Left cardiac atrium (tissue), 4 donors: Measurements from ENCODE around the gene SCPEP1. TPM values are rescaled to one million over a fixed set of nuclear protein-coding genes. Genes with fewer than 3 reads are reported as not detected.

Experiments
- ATAC-seq, 2 donors: fragments of 200-7000 bp; cut with Tn5 transposase; one replicate each; pipeline ENCODE4 v1.9.1; 2020; ENCODE audit warnings: mild to moderate bottlenecking in 2 of 2, moderate library complexity in 2 of 2
- DNase-seq: peaks from one replicate; pipeline ENCODE4 v3.0.0-alpha.2; 2020
- intact Hi-C, 2 donors: fragments of 100-400 bp; cut with DNase I; formaldehyde crosslinking; loops; one replicate each; pipeline versions ENCODE4 v1.14.1 to v1.15.1; 2022 to 2023
- total RNA-seq, 2 donors: library from RNA; stranded (reverse); fragmentation: NEBNext Ultra II Directional; extraction: Animal tissue kit (Norgen Biotek cat#: 25700); gene quantifications; one replicate each; pipeline ENCODE4 v1.2.1, GENCODE V29; 2021
- donor health status: DM: no; HTN: yes; CAD: no.
- donor health status: DM: no; HTN: yes; CAD: no; lungs with severe emphysema.
- donor health status: DM: yes; HTN: yes; CAD: no.
- donor health status: Dilated cardiomyopathy.

SCPEP1 gene
- total RNA-seq, 2 donors from 2014 or later = 46.2 to 52.1 TPM

DNA sequence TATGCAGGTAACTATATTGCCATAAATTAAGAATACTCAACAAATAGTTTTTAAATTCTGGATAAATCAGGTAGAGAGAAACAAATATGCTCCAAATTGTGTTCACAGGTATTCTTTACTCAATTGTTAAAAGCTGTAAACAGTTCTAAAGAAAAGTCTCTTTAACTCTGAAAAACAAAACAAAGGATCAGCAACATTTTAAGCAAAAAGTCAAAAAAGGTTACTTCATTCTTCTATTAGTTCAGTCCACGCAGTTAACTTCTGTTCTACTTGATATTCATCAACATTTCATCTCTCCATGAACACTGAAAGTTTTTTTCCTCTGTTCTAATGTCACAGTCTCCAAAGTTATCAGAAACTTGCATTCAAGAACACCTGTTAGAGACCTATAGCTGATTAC is 47.9 kb downstream of the SCPEP1 start:
- ATAC-seq = no peak
- intact Hi-C loops = no loop called here
- no peak for DNase-seq

DNA sequence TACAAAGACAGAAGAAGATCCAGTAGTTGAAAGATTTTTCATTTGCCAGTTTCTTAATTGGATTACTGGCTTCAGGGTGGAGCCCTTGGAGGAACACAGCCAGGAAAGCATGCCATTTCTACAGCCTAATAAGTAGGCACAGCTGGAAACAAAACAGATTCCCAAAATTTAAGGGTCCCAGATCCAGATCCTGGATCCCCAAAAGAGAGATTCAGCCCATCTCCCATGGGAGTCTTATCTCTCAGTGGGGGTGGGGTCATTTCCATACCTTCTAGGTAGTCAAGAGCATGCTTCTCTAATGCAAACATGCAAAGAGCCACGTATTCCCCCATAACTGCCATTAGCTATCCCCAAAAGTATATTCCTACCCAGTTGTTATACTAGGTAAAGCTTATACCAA is 49.9 kb downstream of the SCPEP1 start:
- ATAC-seq = no peak
- intact Hi-C loops = no loop called here
- no peak for DNase-seq

DNA sequence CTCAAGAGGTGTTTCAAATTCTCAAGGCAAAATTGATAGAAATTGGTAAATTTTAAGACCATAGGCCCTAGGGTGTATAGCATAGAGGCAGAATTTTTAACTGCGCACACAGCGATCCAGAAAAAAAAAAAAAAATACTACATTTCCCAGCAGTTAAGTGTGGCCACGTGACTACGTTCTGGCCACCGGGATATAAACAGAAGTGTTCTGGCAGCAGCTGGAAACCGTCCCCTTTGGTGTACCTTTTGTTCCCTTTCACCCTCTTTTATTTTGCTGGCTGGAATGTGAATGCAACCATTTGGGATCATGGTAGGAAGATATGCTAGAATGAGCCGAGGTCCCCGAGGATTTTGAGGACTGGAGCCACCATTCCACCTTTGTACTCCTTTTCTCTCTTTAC is 54.4 kb downstream of the SCPEP1 start:
- ATAC-seq (peak; percentile 60 to 75), DNase-seq (peak; percentile 51)
- intact Hi-C loops = loop anchor here in 1 of 2 donors (10.0 kb wide), 1 partner anchor 52 kb away; the partner anchor contains the start of gene AKAP1

DNA sequence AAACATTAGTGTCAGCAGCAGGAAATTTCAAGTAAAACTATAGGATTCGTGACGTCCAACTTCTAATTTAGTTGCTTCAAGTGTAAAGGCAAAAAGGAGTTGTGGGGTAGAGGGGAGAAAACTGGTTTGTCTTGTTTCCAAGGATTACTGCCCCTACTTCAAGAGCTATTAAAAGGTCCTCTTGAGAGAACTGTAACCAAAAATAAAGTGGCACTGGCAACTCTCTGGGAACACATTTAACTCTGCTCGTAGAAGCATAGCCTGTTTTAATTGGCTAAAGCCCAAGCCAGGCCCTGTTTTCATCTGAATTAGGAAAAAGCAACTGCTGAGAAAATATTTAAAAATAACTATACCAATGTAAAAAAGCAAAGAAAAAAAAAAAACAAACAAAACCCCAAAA is 55.4 kb downstream of the SCPEP1 start:
- ATAC-seq = peak; percentile 80 to 85

DNA sequence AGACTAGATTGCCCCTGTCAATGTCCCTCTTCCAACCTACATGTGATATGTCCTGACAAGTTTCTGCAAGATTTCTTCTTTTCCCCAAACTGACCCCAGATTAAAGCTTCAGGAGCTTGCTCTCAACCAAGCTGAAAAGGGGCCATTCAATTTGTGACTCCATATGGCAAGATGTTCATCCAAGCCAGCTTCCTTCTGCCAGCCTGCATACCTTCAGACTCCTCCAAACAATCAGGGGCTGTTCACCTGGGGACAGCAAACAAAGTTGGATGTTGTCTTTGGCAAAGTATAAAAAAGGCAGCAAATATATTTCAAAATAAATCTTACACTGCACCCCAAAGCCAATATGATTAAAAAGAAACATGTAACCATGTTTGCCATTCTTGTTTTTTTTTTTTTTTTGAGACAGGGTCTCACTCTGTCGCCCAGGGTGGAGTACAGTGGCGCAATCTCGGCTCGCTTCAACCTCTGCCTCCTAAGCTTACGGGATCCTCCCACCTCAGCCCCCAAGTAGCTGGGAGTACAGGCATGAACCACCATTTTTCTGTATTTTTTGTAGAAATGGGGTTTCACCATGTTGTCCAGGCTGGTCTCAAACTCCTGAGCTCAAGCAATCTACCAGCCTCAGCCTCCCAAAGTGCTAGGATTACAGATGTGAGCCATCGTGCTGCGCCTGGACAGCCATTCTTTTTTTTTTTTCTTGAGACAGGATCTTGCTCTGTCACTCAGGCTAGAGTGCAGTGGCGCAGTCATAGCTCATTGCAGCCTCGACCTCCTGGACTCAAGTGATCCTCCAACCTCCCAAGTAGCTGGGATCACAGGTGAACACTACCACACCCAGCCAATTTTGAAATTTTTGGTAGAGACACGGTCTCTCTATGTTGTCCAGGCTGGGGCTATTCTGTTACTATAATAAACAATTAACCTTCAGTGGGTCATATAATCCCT is 57.1 kb downstream of the SCPEP1 start:
- ATAC-seq (no peak), DNase-seq (no peak)
- intact Hi-C loops = loop anchor here in 1 of 2 donors (10.0 kb wide), 1 partner anchor 50 kb away; the partner anchor contains the start of gene AKAP1

More for the DNA sequence above, 55.4 kb downstream of the SCPEP1 start:
- no peak for DNase-seq
- intact Hi-C loops = loop anchor here in 1 of 2 donors (10.0 kb wide), 1 partner anchor 52 kb away; the partner anchor contains the start of gene AKAP1

DNA sequence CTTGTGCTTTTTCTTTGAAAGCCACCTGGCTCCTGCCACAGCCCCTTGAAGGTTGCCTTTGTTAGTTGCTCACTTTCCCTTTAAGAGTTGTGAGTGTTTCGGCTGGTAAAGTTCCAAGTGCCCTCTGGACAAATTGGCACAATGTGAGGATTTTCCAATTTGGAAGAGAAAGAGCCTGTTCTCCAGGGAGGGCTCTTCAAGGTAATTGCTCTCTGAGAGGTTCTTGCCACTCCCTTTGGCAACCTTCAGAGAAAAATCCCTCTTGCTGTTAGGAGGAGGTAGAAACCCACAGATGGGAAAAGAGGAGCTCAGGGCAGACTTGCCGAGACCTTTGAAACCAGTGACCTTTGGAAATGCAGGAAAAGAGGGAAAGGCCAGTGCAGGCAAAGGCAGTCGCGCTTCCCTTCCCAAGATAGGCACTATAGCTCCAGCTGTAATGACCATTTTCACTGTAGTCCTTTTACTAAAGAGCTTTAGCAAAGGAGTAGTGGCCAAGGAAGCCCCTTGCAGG is 58.1 kb downstream of the SCPEP1 start:
- intact Hi-C loops = loop anchor here in 1 of 2 donors (10.0 kb wide), 1 partner anchor 49 kb away; the partner anchor contains the start of gene AKAP1
- ATAC-seq (peak; percentile 45 to 53), DNase-seq (peak; percentile 27)

DNA sequence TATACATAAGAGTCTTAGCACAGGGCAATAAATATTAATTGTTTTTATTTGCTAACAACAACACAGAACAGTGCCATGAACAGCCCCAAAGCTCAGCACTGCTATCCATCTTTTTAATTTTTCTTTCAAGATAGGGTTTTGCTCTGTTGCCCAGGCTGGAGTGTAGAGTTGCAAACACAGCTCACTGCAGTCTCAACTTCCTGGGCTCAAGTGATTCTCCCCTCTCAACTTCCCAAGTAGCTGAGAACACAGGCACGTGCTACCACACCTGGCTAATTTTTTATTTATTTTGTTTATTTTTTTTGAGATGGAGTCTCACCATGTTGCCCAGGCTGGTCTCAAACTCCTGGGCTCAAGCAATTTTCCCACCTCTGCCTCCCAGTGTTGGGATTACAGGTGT is 59.5 kb downstream of the SCPEP1 start:
- ATAC-seq (no peak), DNase-seq (no peak)
- intact Hi-C loops = loop anchor here in 1 of 2 donors (10.0 kb wide), 1 partner anchor 47 kb away; the partner anchor contains the start of gene AKAP1

DNA sequence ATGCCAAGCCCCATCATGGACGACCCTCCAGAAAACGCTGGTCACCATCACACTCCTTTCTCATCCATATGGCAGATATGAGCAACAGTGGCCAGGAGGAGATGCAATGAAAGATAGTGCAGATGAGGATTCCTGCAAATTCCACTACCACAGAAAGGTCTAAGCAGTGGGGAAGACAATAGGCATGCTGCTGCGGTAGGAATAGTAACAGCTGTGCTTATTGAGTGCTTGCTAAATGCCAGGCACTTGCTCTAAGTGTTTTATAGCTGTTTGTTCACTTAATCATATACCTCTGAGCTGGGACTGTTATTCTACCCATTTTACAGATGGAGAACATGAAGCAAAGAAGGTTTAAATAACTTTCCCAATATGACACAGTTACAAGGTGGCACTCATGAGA is 60.6 kb downstream of the SCPEP1 start:
- intact Hi-C loops = loop anchor here in 1 of 2 donors (10.0 kb wide), 1 partner anchor 46 kb away; the partner anchor contains the start of gene AKAP1
- ATAC-seq (no peak), DNase-seq (no peak)

DNA sequence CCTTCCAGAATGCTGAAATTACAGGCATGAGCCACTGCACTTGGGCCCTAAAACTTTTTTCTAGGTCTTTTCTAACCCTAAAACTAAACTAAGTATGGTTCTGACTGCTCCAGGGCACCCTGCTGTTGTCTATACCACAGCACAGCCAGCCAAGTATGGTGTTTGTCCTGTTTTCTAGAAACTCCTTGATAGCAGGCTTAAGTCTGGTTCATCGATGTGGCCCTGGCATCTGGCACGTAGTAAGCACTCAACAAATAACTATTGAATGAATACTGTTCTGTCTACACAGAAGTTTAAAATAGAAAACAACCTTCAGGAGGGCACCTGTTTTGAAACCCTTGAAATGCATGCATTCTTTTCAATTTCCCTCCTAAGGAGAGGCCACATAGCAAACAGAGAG is 62.6 kb downstream of the SCPEP1 start:
- ATAC-seq = no peak
- DNase-seq = no peak
- intact Hi-C loops = no loop called here

DNA sequence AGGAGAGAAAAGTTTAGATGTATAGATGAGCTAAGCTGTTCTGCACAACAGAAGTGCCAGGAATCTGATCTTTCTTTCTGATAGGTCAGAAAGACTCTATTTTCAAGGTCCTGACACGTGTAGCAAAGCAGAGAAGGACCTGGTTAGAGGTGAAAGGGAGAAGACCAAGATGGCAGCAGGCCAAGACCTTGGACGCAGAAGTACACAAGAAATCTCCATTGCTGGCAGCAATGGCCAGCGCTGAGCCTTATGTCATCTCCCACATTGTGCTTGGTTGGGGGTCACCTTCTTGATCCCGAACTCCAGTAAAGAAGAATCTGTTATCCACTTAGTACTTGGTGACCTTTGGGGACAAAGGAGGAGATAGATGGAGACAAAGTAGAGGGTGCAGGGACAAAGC is 65.3 kb downstream of the SCPEP1 start:
- ATAC-seq (no peak), DNase-seq (no peak)
- intact Hi-C loops = no loop called here

DNA sequence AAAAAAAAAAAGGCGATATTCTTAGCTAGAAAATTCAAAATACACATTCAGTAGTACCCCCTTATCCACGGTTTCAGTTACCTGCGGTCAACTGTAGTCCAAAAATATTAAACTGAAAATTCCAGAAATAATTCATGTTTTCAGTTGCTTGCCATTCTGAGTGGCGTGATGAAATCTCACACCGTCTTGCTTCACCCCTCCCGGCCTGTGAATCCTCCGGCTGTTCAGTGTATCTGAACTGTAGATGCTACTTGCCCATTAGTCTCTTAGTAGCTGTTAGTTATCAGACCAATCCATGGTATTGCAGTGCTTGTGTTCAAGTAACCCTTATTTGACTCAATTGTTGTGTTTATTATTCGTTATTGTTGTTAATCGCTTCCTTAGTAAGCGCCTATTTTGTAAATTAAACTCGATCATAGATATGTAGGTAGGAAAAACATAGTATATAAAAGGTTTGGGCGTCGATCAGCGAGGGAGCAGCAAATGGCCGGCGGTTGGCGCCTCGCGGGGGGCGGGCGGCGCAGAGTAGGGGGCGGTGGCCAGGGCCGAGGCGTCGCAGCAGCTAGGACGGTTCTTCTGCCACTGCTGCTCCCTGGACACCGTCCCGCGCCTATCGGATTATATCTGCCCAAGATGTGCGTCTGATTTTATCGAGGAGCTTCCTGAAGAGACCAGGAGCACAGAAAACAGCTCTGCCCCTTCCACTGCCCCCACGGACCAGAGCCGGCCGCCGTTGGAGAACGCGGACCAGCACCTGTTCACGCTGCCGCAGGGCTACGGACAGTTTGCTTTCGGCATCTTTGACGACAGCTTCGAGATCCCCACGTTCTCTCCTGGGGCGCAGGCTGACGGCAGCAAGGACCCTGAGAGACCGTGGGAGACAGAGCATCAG is 67.3 kb downstream of the SCPEP1 start:
- no peak for DNase-seq
- intact Hi-C loops = no loop called here
- peak; percentile 8 to 18 for ATAC-seq

DNA sequence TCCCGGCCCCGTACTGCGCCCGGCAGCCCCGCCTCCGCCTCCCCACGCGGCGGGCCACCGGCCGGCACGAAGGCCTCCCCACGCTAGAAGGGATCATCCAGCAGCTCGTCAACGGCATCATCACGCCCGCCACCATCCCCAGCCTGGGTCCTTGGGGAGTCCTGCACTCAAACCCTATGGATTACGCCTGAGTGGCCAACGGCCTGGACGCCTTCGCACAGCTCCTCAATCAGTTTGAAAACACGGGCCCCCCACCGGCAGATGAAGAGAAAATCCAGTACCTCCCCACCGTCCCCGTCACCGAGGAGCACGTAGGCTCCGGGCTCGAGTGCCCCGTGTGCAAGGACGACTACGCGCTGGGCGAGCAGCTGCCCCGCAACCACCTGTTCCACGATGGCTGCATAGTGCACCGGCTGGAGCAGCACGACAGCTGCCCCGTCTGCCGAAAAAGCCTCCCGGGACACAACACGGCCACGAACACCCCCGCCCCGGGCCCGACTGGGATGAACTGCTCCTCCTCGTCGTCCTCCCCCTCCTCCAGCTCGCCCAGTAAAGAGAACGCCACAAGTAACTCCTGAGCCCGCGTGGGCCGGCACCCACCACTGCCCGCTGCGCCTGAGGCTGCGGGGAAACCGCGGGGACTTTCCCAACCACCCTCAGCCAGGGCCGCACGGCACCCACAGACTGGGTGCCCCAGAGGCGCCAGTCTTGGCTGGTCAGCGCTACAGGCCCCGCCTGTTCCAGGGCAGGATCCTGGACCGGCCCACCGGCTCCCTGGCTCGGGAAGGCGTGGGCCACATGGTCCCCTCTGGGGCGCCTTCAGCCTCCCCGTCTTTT is 68.2 kb downstream of the SCPEP1 start:
- intact Hi-C loops = no loop called here
- peak; percentile 24 for DNase-seq

DNA sequence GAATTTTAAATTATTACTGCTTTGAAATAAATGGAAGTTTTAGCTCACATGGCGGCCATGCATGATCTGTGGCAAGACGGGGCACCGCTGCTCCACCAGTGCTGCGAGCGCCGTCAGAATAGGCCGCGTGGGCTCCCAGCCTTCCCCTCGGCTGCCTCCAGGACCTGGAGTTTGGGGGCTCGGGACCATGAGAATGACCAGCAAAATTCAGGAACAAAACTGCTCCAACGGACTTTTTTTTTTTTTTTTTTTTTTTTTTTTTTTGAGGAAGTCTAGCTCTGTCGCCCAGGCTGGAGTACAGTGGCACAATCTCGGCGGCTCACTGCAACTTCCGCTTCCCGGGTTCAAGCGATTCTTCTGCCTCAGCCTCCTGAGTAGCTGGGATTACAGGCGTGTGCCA is 68.8 kb downstream of the SCPEP1 start:
- intact Hi-C loops = no loop called here
- ATAC-seq (no peak), DNase-seq (no peak)

More for the DNA sequence above, 68.2 kb downstream of the SCPEP1 start:
- peak; percentile 60 to 75 for ATAC-seq

DNA sequence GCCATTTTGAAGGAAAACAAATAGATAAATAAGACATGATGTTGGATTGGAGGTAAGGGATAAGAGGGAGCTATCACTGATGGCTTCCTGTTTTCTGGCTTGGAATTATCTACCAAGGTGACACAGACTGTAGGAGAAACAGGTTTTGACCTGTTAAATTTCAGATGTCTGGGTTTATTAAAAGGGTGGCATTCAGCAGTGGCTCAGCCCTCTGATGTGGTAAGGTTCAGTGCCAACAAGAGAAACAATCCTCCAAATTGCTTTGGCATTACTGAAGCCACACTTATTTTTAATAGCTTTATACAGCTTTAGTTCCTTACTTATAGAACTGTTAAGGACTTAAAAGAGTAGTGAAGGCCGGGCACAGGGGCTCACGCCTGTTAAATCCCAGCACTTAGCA is 70.2 kb downstream of the SCPEP1 start:
- ATAC-seq (no peak), DNase-seq (no peak)
- intact Hi-C loops = no loop called here

DNA sequence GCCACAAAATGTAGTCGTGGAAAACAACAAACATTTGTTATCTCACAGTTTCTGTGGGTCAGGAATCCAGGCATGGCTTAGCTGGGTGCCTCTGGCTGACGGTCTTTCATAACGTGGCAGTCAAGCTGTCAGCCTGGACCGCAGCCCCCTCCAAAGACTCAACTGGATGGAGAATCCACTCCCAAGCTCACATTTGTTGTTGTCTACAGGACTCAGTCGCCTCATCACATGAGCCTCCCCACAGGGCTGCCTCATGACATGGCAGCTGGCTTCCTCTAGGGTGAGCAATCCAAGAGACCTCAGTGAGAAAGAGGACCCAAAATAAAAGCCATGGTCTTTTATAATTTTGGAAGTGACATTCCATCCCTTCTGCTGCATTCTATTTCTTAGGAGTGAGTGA is 72.4 kb downstream of the SCPEP1 start:
- intact Hi-C loops = no loop called here
- ATAC-seq = no peak
- no peak for DNase-seq

DNA sequence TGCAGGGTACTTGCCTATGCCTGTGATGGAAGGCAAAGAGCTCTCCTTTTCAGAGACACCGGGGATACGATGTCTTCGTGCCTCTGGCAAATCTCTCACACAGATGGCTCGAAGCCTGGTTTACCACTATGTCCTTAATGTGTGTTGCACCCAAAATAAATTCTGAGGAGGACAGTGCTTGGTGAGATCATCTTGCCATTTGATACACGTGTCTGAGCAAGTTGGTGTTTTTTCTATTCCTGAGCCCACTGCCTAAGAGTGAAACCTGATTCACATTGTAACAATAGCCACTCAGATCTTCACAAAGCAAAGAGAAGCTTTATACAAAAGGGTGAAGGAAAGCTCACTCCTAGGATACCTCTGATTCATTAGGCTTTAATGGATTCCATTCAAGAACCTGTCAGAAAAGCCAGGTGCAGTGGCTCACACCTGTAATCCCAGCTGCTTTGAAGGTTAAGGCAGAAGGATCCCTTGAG is 74.0 kb downstream of the SCPEP1 start:
- intact Hi-C loops = no loop called here
- ATAC-seq (peak; percentile 80 to 83), DNase-seq (no peak)
